Measurements from ENCODE around the gene SSTR5. TPM values are rescaled to one million over a fixed set of nuclear protein-coding genes. Genes with fewer than 3 reads are reported as not detected.
"Not testable (repeated sequence)": the region's sequence is repeated elsewhere in the genome, so short reads cannot be mapped to it uniquely, and the experiment has no call there.

SSTR5 gene
- total RNA-seq (ENCODE audit: insufficient read depth, low replicate concordance) = not detected

GRCh38 chr16:1072526-1073261 lies at the start of gene SSTR5:
SSTR5 (plus strand) TSS chr16:1072747; CDS start chr16:1078869, 6,122 bp downstream.
- DNase-seq (ENCODE audit: low spot score) = no peak

DNA sequence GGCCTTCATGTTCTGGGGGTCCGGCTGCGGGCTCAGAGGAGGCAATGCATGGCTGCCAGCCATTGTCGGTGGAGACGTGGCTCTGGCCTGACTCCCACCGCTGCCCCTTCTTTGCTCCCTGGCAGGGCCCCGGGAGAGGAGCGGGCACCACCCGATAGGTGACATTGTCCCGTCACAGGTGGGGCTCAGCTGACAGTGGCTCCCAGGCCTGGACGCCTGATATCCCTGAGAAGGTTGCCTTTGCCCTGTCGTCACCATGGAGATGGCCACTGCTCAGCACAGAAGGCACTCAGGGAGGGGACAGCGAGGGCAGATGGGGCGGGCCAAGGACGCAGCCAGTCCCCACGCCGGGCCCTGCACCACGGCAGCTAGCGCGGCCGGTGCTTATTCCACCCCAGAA lies 48.4 kb upstream of the SSTR5 start:
- DNase-seq (ENCODE audit: low spot score) = no peak

GRCh38 chr16:1025183-1025809 lies 47.3 kb upstream of the SSTR5 start:
- not testable (repeated sequence) for DNase-seq (ENCODE audit: low spot score)

DNA sequence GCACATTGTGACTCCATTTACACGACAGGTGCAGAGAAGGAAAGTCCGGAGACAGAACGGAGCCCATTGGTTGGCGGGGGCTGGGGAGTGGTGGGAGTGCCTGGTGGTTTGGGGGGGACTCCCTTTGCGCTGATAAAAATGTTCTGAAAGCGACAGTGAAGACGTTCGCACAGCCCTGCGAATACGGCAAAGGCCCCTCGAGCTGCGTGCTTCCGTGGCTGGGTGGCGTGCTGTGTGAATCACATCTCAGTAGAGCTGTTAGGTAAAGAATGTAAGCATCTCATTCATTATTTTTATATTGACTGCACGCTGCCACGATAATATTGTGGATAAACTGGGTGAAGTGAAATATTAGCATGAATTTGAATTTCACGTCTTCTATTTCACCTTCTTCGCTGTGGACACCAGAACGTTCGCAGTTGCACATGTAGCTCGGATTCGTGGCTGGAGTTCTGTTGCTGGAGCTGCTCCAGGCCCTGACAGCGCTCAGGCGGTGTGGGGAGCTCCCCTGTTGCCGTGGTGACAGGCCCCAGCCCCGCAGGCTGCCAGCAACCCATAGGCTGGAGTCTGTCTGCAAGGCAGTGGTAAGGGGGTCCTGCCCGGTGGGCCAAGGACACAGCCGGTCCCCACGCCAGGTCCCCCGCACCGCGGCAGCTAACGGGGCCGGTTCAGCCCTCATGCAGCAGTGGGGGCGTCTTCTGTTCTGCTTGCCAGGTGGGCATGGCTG lies 46.3 kb upstream of the SSTR5 start:
- DNase-seq (ENCODE audit: low spot score) = peak; percentile 64

DNA sequence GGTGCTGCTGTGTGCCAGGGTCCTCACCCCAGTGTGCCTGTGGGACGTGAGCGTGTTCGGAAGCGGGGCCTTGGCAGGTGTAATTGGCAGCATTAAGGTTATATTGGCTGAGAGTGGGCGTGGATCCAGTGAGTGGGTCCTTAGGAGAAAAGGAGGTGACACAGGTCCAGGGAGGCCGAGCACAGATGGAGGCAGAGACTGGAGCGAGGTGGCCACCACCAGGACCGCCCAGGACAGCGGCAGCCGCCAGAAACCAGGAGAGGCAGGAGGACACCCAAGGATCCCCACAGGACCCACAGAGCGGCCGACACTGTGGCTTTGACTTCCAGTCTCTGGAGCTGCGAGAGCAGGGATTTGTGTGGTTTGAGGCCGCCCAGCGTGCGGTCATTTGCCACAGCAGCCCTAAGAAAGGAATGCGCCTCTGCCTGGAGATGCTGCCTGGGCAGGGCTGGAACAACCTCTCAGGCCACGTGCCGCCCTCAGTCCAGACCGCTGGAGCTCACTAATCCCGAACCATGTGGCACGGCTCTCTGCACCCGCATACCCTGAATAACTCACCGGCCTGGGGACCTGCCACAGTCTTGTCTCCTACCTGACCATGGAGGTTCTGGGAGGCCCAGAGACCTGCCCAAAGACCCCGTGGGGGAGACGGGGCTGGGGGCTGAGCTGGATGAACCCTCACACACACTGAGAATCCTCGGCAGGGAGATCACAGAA lies 45.6 kb upstream of the SSTR5 start:
- DNase-seq (ENCODE audit: low spot score) = peak; percentile 57

- no peak for DNase-seq (ENCODE audit: low spot score)
Observed at GRCh38 chr16:1027501-1027815, 45.1 kb upstream of the SSTR5 start.

DNA sequence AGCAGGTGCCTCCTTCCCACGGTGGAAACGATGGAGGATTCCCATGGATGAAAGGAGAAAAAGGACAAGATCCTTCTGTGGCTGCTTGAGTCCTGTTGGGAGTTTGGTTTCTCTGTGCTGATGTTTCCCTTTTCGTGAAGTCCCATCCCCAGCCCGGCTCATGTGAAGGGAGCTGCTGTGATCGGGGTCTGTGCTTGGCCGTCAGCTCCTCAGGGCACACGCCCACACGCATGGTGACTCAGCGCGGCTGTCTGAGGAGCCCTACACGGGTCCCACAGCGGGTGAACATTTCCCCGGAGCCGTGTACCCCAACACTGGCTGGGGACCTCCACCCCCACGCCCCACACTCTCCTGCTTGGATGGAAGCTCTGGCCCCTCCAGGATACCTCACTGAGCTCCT lies 44.5 kb upstream of the SSTR5 start:
- DNase-seq (ENCODE audit: low spot score) = no peak

- peak; percentile 72 for DNase-seq (ENCODE audit: low spot score)
Observed at GRCh38 chr16:1028524-1029258, 43.9 kb upstream of the SSTR5 start.

DNA sequence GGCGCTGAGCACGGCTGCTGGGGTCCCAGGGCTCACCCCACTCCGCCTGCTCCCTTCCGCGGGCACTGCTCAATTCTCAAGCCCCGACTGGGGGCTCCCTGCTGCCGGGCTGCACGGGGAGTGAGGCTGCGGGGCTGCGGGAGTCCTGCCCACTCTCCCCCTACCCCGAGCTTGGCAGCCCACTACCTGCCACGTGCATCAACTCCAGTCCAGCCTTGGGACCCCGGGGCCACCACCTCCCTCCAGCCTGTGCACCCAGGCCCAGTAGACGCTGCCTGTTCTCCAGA lies 43.3 kb upstream of the SSTR5 start:
- DNase-seq (ENCODE audit: low spot score) = no peak

DNA sequence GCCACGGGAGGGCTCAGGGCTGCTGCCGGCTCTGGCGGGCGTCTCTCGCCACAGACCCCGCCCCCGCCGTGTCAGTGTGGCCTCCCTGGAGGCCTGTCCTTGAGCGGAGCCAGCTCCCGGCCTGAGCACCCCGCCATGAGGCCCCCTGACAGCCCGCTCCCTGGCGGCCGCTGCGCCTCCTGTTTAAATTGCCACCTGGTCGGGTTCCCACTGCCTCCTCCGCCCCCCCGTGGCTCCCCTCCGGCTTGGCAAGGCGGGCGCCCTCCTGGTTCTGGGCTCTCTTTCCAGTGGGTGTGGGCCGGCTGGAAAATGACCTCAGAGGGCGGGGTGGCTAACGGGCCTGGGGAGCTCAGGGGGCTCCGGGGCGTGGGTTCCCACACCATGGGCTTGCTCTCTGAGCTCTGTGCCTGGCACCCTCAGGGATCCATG lies 42.1 kb upstream of the SSTR5 start:
- peak; percentile 66 for DNase-seq (ENCODE audit: low spot score)

DNA sequence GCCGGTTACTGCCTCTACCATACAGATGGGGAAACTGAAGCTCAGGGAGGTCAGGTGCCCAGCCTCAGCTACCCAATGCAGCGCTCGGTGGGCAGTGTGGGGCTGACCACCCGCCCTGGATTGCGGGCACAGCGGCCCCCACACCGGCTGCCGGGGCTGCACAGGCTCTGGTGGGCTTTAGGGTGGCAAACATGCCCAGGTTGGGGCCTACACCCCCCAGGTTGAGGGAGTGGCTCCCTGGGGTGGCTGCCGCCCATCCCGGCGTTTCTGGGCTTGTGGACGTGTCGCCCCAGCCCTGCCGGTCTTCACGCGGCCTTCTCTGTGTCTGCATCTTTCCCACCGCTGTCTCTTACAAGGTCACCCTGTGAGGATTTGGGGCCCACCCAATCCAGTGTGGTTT lies 40.9 kb upstream of the SSTR5 start:
- DNase-seq (ENCODE audit: low spot score) = no peak

GRCh38 chr16:1032607-1033006 lies 39.9 kb upstream of the SSTR5 start:
- no peak for DNase-seq (ENCODE audit: low spot score)

DNA sequence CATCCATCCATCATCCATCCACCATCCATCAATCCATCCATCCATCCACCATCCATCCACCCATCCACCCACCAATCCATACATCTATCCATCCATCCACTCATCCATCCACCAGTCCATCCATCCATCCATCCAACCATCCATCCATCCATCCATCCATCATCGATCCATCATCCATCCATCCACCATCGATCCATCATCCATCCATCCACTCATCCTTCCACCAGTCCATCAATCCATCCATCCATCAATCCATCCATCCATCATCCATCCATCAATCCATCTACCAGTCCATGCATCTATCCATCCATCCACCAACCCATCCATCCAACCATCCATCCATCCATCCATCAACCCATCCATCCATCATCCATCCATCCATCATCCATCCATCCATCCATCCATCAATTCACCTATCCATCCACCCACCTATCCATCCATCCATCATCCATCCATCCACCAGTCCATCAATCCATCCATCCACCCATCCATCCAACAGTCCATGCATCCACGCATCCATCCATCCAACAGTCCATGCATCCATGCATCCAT lies 39.3 kb upstream of the SSTR5 start:
- no peak for DNase-seq (ENCODE audit: low spot score)

DNA sequence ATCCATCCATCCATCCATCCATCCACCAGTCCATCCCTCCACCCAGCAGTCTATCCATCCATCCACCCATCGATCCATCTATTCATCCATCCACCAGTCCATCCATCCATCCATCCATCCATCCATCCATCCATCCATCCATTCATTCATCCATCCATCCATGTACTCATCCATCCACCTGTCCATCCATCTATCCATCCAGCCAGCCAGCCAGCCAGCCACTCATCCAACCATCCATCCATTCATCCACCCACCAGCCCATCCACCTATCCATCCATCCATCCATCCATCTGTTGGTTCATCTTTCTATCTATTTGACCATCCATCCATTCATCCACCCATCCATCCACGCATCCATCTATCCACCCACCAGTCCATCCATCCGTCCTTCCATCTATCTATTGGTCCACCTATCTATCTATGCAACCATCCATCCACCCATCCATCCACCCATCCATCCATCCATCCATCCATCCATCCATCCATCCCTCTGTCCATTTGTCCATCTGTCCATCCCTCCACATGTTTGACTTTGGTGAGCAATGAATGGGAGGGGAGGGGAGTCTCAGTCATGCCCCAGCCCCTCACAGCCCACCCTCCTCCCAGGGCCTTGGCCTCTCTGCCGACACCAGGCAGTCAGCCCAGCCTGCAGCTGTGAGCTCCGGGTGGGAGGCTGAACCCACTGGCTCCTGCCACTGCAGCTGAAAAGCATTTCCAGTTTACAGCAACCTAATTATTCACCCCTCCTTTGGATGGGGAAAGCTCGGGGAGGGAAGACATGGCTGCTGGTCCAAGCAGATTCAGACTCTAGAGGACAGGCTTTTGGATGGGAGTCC lies 38.1 kb upstream of the SSTR5 start:
- DNase-seq (ENCODE audit: low spot score) = no peak

DNA sequence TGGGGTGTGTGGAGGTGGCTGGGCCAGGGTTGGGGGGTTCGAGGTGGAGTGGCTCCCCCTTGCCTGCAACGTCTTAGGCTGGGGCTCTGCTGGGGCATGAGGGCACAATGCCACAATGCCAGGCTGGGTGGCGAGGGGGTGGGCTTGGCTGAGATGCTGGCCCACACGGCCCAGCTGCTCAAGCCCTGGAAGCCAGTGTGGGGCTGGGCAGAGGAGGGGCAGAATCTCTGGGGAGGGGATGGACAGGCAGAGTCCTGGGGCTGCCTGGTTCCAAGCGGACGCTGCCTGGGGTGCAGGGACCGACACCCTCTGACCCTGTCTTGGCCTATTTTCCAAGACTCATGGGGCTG lies 37.5 kb upstream of the SSTR5 start:
- DNase-seq (ENCODE audit: low spot score) = no peak

DNA sequence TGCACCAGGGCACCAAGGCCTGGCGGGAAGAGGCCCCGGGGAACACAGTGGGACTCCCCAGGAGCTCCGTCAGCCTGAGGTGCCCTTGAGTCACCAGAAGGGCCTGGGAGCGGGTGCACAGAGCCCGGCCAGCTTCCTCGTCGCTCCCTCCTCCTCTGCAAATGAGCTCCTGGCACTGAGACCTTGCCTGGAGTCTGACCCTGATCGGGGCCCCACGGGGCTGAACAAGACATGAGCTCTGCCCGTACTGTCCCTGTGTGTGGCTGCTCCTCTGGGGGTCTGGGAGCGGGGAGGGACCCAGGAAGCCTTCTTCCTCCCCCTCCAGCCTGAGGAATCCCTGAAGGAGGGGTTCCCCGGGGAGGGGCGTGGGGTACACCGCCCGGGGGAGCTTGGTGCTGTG lies 36.4 kb upstream of the SSTR5 start:
- DNase-seq (ENCODE audit: low spot score) = peak; percentile 87

GRCh38 chr16:1036726-1037393 lies 35.7 kb upstream of the SSTR5 start:
- peak; percentile 69 for DNase-seq (ENCODE audit: low spot score)

- DNase-seq (ENCODE audit: low spot score) = peak; percentile 50
Observed at GRCh38 chr16:1037394-1038257, 34.9 kb upstream of the SSTR5 start.

DNA sequence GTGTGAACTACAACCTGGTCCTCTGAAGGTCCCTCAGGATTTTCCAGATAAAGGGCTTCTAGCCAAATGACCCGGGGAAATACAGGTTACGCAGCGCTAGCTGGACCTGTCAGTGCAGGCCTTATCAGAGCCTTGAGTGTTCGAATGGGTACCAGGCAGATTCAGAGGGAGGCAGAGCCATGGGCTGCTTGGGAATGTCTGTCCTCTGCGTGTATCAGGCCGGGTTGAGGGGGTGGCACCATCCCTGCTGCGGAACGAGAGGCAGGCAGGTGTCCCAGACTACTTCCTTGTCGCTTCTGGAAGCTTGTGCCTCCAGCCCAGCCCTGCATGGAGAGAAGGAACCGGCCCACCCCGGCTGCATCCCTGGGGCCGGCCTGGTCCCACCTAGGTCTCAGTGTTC lies 33.6 kb upstream of the SSTR5 start:
- no peak for DNase-seq (ENCODE audit: low spot score)
